Muscle of leg (tissue), 11 donors: ENCODE data around the gene FAM171A2. TPM values are rescaled to one million over a fixed set of nuclear protein-coding genes. Genes with fewer than 3 reads are reported as not detected.
A peak's percentile ranks its signal among the peaks of the same experiment; 100 is the strongest.

Experiments
- DNase-seq: peaks from one replicate; pipeline ENCODE4 v3.0.0; 2013
- H3K27ac ChIP-seq: one replicate; pipeline ENCODE4 v1.5.1; 2013; ENCODE audit warnings: mild to moderate bottlenecking, low read length, control low read depth
- H3K27me3 ChIP-seq: one replicate; pipeline ENCODE4 v1.6.1; 2013; ENCODE audit warnings: low read length; ENCODE audit not compliant: control insufficient read depth, insufficient read depth
- H3K36me3 ChIP-seq: one replicate; pipeline ENCODE4 v1.6.1; 2013; ENCODE audit warnings: low read length; ENCODE audit not compliant: control insufficient read depth, insufficient read depth
- H3K4me1 ChIP-seq: one replicate; pipeline ENCODE4 v1.6.1; 2013; ENCODE audit warnings: low read length; ENCODE audit not compliant: control insufficient read depth, insufficient read depth
- H3K4me3 ChIP-seq: one replicate; pipeline ENCODE4 v1.5.1; 2013; ENCODE audit warnings: low read length, control low read depth
- H3K9me3 ChIP-seq: replicated peaks from 2 replicates; pipeline ENCODE4 v1.6.1; 2013; ENCODE audit warnings: low read depth, low read length; ENCODE audit not compliant: control insufficient read depth
- WGBS: methylation state at CpG from one replicate; pipeline ENCODE4 v1.1.5; 2013; ENCODE audit warnings: missing lambda C conversion rate; ENCODE audit not compliant: insufficient coverage; 5-methylcytosine and 5-hydroxymethylcytosine counted together
- polyA plus RNA-seq, 8 donors: library from polyadenylated mRNA; unstranded; fragments of 120-200 nt; gene quantifications; one replicate each; pipeline versions ENCODE4 v1.2.1 to v1.2.3, GENCODE V29; 2013; ENCODE audit warnings: inconsistent platforms in 1 of 8, low replicate concordance in 1 of 8; ENCODE audit not compliant: insufficient read length in 8 of 8, insufficient read depth in 1 of 8
- total RNA-seq: library from RNA; stranded (reverse); fragments of 120-200 nt; gene quantifications from one replicate; pipeline ENCODE4 v1.2.4, GENCODE V29; 2013

Gene FAM171A2
- total and polyA plus RNA-seq, 9 donors, result 52.9 to 110 (median 80.0) TPM

- H3K27ac ChIP-seq, result no peak within 1 kb of the TSS
- DNase-seq, result peak; percentile 94
- WGBS, result under 1% methylated on average over 28 of the region's 39 CpGs
These were observed 55.3 kb downstream of the FAM171A2 start, which contains the start of gene RUNDC3A for GRCh38 chr17:44308320-44308818. Gene RUNDC3A (plus strand): TSS chr17:44308601. CDS start chr17:44308833, 232 bp downstream.

GRCh38 chr17:44307387-44308186, 56.1 kb downstream of the FAM171A2 start:
- WGBS, result 1% methylated on average over 12 of the region's 26 CpGs
- Histone ChIP-seq H3K36me3 (no peaks in the 10 kb centered on the region), H3K4me3 (peak overlapping the region; percentile 47), H3K27ac (no peak overlapping the region), H3K27me3 (peaks cover 34% of the 10 kb centered on the region), H3K9me3 (no peaks in the 10 kb centered on the region), H3K4me1 (peaks cover 16% of the 10 kb centered on the region)
- DNase-seq, result peak; percentile 51

More at GRCh38 chr17:44308320-44308818, 55.3 kb downstream of the FAM171A2 start, which contains the start of gene RUNDC3A:
- Histone ChIP-seq H3K27me3 (peaks cover 42% of the 10 kb centered on the region), H3K4me1 (peaks cover 16% of the 10 kb centered on the region), H3K36me3 (no peaks in the 10 kb centered on the region), H3K4me3 (peak within 1 kb of the TSS; percentile 47), H3K9me3 (no peaks in the 10 kb centered on the region)

DNA sequence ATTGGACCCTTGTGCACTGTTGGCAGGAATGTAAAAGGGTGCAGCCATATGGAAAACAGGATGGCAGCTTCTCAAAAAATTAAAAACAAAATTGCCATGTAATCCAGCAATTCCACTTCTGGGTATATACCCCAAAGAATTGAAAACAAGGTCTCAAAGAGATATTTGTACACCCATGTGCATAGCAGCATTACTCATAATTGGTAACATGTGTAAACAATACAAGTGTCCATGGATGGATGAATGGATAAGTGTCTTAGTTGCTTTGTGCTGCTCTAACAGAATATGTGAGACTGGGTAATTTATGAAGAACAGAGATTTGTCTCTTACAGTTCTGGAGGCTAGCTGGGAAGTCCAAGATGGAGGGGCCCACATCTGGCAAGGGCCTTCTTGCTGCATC, 59.0 kb downstream of the FAM171A2 start:
- no peaks in the 10 kb centered on the region for H3K36me3 ChIP-seq
- no peak for DNase-seq
- H3K27me3 ChIP-seq, result peaks cover 18% of the 10 kb centered on the region
- H3K4me3 ChIP-seq, result no peak overlapping the region
- H3K4me1 ChIP-seq, result peaks cover 16% of the 10 kb centered on the region
- H3K27ac ChIP-seq, result no peak overlapping the region
- no peaks in the 10 kb centered on the region for H3K9me3 ChIP-seq

Other genes with a start within 250 kb of the FAM171A2 start
- 52.2 TPM for gene HDAC5, start 240.2 kb downstream of the FAM171A2 start, total RNA-seq
- 10 to 100 TPM; 44.4 to 64.4 (median 52.0) TPM for gene HDAC5, start 240.2 kb downstream of the FAM171A2 start, polyA plus RNA-seq
- 1.2 TPM for gene HROB, start 221.9 kb downstream of the FAM171A2 start, total RNA-seq
- gene HROB, start 221.9 kb downstream of the FAM171A2 start, polyA plus RNA-seq, result 1 to 10 TPM; 2.1 to 3.4 (median 2.5) TPM
- gene ASB16, start 193.1 kb downstream of the FAM171A2 start, total RNA-seq, result 3.3 TPM
- gene ASB16, start 193.1 kb downstream of the FAM171A2 start, polyA plus RNA-seq, result 10 to 100 TPM in 6 of 8 donors, 1 to 10 TPM in 2; 7.7 to 17.9 (median 12.3) TPM
- gene TMUB2, start 176.9 kb downstream of the FAM171A2 start, total RNA-seq, result 33.6 TPM
- 10 to 100 TPM; 38.2 to 53.2 (median 45.1) TPM for gene TMUB2, start 176.9 kb downstream of the FAM171A2 start, polyA plus RNA-seq
- gene ATXN7L3, start 164.0 kb downstream of the FAM171A2 start, total RNA-seq, result 31.8 TPM
- 10 to 100 TPM; 46.1 to 58.2 (median 55.5) TPM for gene ATXN7L3, start 164.0 kb downstream of the FAM171A2 start, polyA plus RNA-seq
- 54.3 TPM for gene UBTF, start 144.2 kb downstream of the FAM171A2 start, total RNA-seq
- gene UBTF, start 144.2 kb downstream of the FAM171A2 start, polyA plus RNA-seq, result 10 to 100 TPM; 66.4 to 88.6 (median 76.5) TPM
- gene SLC4A1, start 95.7 kb downstream of the FAM171A2 start, total RNA-seq, result 6.2 TPM
- 10 to 100 TPM in 5 of 8 donors, 1 to 10 TPM in 3; 5.2 to 20.9 (median 12.9) TPM for gene SLC4A1, start 95.7 kb downstream of the FAM171A2 start, polyA plus RNA-seq
- 1.4 TPM for gene RUNDC3A, start 55.3 kb downstream of the FAM171A2 start, total RNA-seq
- gene RUNDC3A, start 55.3 kb downstream of the FAM171A2 start, polyA plus RNA-seq, result 1 to 10 TPM; 1.4 to 5.2 (median 3.7) TPM
- 35.9 TPM for gene SLC25A39, start 39.0 kb downstream of the FAM171A2 start, total RNA-seq
- 10 to 100 TPM; 53.5 to 87.7 (median 71.2) TPM for gene SLC25A39, start 39.0 kb downstream of the FAM171A2 start, polyA plus RNA-seq
- 91.2 TPM for gene GRN, start 18.6 kb downstream of the FAM171A2 start, total RNA-seq
- 100 to 1,000 TPM; 190 to 247 (median 220) TPM for gene GRN, start 18.6 kb downstream of the FAM171A2 start, polyA plus RNA-seq
- 2.0 TPM for gene ITGA2B, start 25.8 kb upstream of the FAM171A2 start, total RNA-seq
- 1 to 10 TPM; 1.7 to 4.1 (median 2.8) TPM for gene ITGA2B, start 25.8 kb upstream of the FAM171A2 start, polyA plus RNA-seq
- gene GPATCH8, start 139.6 kb upstream of the FAM171A2 start, total RNA-seq, result 24.0 TPM
- 10 to 100 TPM; 24.2 to 35.8 (median 26.8) TPM for gene GPATCH8, start 139.6 kb upstream of the FAM171A2 start, polyA plus RNA-seq
- 6.8 TPM for gene FZD2, start 193.6 kb upstream of the FAM171A2 start, total RNA-seq
- gene FZD2, start 193.6 kb upstream of the FAM171A2 start, polyA plus RNA-seq, result 10 to 100 TPM; 18.0 to 30.4 (median 26.1) TPM